HEK293 (cell line): ENCODE data around the gene SH2B3.

Experiments used
- CTCF ChIA-PET: fragments of 350-600 bp; formaldehyde crosslinking; extraction: SDS; loops from one replicate; lab custom pipeline; 2021; ENCODE audit warnings: antibody characterized with exemption; lab: Yijun Ruan, JAX
- POLR2A ChIA-PET: fragments of 300-600 bp; formaldehyde crosslinking; extraction: SDS; loops from one replicate; lab custom pipeline; 2020; ENCODE audit warnings: antibody characterized with exemption, inconsistent platforms; lab: Yijun Ruan, JAX
- H3K27ac ChIP-seq: fragments of 200-500 bp; sonication (Bioruptor generic); 2 replicates; pipeline ENCODE4 v1.5.1; 2014; ENCODE audit warnings: low read depth, low read length, control low read depth, inconsistent platforms; ENCODE audit errors: extremely low read depth
- H3K36me3 ChIP-seq, 2 experiments: fragments of 200-500 bp in 1 of 2; sonication (Bioruptor generic) in 1 of 2; 1 replicate in 1 of 2; 2 replicates in 1 of 2; pipeline ENCODE4 v1.5.1; 2014 to 2017; ENCODE audit warnings: inconsistent platforms in 2 of 2, low read length in 2 of 2; ENCODE audit not compliant: control insufficient read depth in 2 of 2, insufficient read depth in 1 of 2
- H3K4me1 ChIP-seq: fragments of 200-500 bp; sonication (Bioruptor generic); 2 replicates; pipeline ENCODE4 v1.5.1; 2014; ENCODE audit warnings: mild to moderate bottlenecking, low read length, inconsistent platforms; ENCODE audit not compliant: control insufficient read depth, insufficient read depth
- H3K4me3 ChIP-seq: 2 replicates; pipeline ENCODE4 v1.5.1; 2011; ENCODE audit warnings: low read depth, mild to moderate bottlenecking, control low read depth, low read length, moderate library complexity
- H3K9me3 ChIP-seq: fragments of 200-500 bp; sonication (Bioruptor generic); 2 replicates; pipeline ENCODE4 v1.5.1; 2014; ENCODE audit warnings: low read depth, low read length, inconsistent platforms; ENCODE audit not compliant: control insufficient read depth, insufficient read depth
- BCL11A ChIP-seq: fragments of 450-650 bp; formaldehyde crosslinking; IDR thresholded peaks from 2 replicates; pipeline ENCODE4 v1.5.1; 2016; ENCODE audit warnings: low read depth, missing biosample characterization, missing genetic modification characterization
- GLIS2 ChIP-seq: fragments of 450-650 bp; formaldehyde crosslinking; IDR thresholded peaks from 2 replicates; pipeline ENCODE4 v1.5.1; 2016; ENCODE audit warnings: missing biosample characterization, missing genetic modification characterization
- KLF1 ChIP-seq: fragments of 450-650 bp; formaldehyde crosslinking; IDR thresholded peaks from 2 replicates; pipeline ENCODE4 v1.5.1; 2016; ENCODE audit warnings: missing biosample characterization, missing genetic modification characterization
- KLF16 ChIP-seq: fragments of 450-650 bp; formaldehyde crosslinking; IDR thresholded peaks from 2 replicates; pipeline ENCODE4 v1.5.1; 2017; ENCODE audit warnings: missing biosample characterization, missing genetic modification characterization
- KLF9 ChIP-seq: fragments of 450-650 bp; formaldehyde crosslinking; IDR thresholded peaks from 2 replicates; pipeline ENCODE4 v1.5.1; 2016; ENCODE audit warnings: missing biosample characterization, missing genetic modification characterization, low read depth
- MZF1 ChIP-seq: fragments of 450-650 bp; formaldehyde crosslinking; IDR thresholded peaks from 2 replicates; pipeline ENCODE4 v1.5.1; 2017; ENCODE audit warnings: missing biosample characterization, missing genetic modification characterization, borderline replicate concordance
- PRDM2 ChIP-seq: fragments of 450-650 bp; formaldehyde crosslinking; IDR thresholded peaks from 2 replicates; pipeline ENCODE4 v1.5.1; 2016; ENCODE audit warnings: missing biosample characterization, missing genetic modification characterization, borderline replicate concordance
- YY2 ChIP-seq: fragments of 450-650 bp; formaldehyde crosslinking; IDR thresholded peaks from 2 replicates; pipeline ENCODE4 v1.5.1; 2016; ENCODE audit warnings: missing biosample characterization, missing genetic modification characterization
- ZFHX2 ChIP-seq: fragments of 450-650 bp; formaldehyde crosslinking; conservative IDR thresholded peaks from 2 replicates; pipeline ENCODE4 v1.5.1; 2016; ENCODE audit warnings: missing biosample characterization, missing genetic modification characterization
- ZIC2 ChIP-seq: fragments of 450-650 bp; formaldehyde crosslinking; IDR thresholded peaks from 2 replicates; pipeline ENCODE4 v1.5.1; 2016; ENCODE audit warnings: missing biosample characterization, missing genetic modification characterization
- ZNF274 ChIP-seq, 2 experiments: fragments of 200-500 bp in 1 of 2; fragments of 450-650 bp in 1 of 2; sonication (Bioruptor generic) in 1 of 2; formaldehyde crosslinking in 1 of 2; IDR thresholded peaks; 2 replicates each; pipeline versions ENCODE4 v1.5.1 to v1.6.1; 2014 to 2016; ENCODE audit warnings: borderline replicate concordance in 1 of 2, inconsistent platforms in 1 of 2, low read length in 1 of 2, missing biosample characterization in 1 of 2, missing genetic modification characterization in 1 of 2
- ZNF311 ChIP-seq: fragments of 450-650 bp; formaldehyde crosslinking; IDR thresholded peaks from 2 replicates; pipeline ENCODE4 v1.5.1; 2017; ENCODE audit warnings: missing biosample characterization, missing genetic modification characterization, borderline replicate concordance
- ZNF341 ChIP-seq: fragments of 450-650 bp; formaldehyde crosslinking; IDR thresholded peaks from 2 replicates; pipeline ENCODE4; 2016; ENCODE audit warnings: low read depth, missing biosample characterization, missing genetic modification characterization
- ZNF48 ChIP-seq: fragments of 450-650 bp; formaldehyde crosslinking; IDR thresholded peaks from 2 replicates; pipeline ENCODE4 v1.5.1; 2016; ENCODE audit warnings: missing biosample characterization, missing genetic modification characterization
- ZNF610 ChIP-seq: fragments of 450-650 bp; formaldehyde crosslinking; IDR thresholded peaks from 2 replicates; pipeline ENCODE4 v1.5.1; 2016; ENCODE audit warnings: missing biosample characterization, missing genetic modification characterization, borderline replicate concordance
- ZNF791 ChIP-seq: fragments of 450-650 bp; formaldehyde crosslinking; IDR thresholded peaks from 2 replicates; pipeline ENCODE4 v1.5.1; 2016; ENCODE audit warnings: missing biosample characterization, missing genetic modification characterization
- TF ChIP-seq, protein P1 (sequence below): IDR thresholded peaks from 2 replicates; pipeline ENCODE4 v1.6.1; 2011; ENCODE audit warnings: mild to moderate bottlenecking, low read depth, low read length, borderline replicate concordance
- TF ChIP-seq, protein P2 (sequence below): fragments of 450-650 bp; formaldehyde crosslinking; IDR thresholded peaks from 2 replicates; pipeline ENCODE4 v1.5.1; 2017; ENCODE audit warnings: missing biosample characterization, missing genetic modification characterization
- TF ChIP-seq, protein P3 (sequence below): fragments of 450-650 bp; formaldehyde crosslinking; IDR thresholded peaks from 2 replicates; pipeline ENCODE4 v1.5.1; 2016; ENCODE audit warnings: missing biosample characterization, missing genetic modification characterization

The SH2B3 gene

DNA sequence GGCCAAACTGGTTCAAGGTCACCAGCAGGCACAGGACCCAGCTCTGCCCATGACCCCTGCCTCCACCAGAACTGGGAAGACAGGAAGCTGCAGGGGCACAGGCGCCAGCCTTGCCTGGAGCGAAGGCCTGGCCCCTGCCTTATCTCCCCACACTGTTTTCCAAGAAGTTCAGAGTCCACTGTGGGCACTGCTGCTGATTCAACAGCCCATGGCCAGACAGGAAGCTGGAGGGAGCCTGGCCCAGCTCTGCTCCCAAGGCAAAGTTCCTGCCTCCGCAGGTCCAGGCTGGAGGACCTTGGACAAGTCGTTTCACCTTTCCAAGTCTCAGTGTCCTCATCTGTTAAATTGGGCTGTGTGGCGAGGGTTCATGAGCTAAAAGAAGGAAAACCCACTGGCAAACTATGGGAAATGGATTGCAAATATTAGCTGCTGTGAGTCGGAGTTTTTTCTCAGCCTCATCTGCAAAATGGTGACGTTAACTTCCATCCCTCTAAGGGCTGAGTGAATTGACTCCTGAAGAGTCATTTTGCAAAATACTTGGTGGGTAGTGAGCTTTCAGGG is 38.0 kb upstream of the SH2B3 start:
- TF ChIP-seq, protein P1, sequence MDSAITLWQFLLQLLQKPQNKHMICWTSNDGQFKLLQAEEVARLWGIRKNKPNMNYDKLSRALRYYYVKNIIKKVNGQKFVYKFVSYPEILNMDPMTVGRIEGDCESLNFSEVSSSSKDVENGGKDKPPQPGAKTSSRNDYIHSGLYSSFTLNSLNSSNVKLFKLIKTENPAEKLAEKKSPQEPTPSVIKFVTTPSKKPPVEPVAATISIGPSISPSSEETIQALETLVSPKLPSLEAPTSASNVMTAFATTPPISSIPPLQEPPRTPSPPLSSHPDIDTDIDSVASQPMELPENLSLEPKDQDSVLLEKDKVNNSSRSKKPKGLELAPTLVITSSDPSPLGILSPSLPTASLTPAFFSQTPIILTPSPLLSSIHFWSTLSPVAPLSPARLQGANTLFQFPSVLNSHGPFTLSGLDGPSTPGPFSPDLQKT, result no peak
- TF ChIP-seq ZNF791, result no peak
- TF ChIP-seq ZFHX2 (tag by site-specific recombination), result no peak
- TF ChIP-seq ZNF274 (IDR thresholded peaks at IDR 0.05; ENCODE audit: low read length), result no peak
- TF ChIP-seq ZNF274 (tag by site-specific recombination; IDR thresholded peaks at IDR 0.05; ENCODE audit: borderline replicate concordance), result no peak
- 0 out of 2 replicates have a peak, but pooled peaks have one; percentile 16 for TF ChIP-seq ZNF341 (tag by site-specific recombination)
- TF ChIP-seq YY2, result no peak
- TF ChIP-seq BCL11A (tag by site-specific recombination), result no peak
- no peak for TF ChIP-seq ZNF610

DNA sequence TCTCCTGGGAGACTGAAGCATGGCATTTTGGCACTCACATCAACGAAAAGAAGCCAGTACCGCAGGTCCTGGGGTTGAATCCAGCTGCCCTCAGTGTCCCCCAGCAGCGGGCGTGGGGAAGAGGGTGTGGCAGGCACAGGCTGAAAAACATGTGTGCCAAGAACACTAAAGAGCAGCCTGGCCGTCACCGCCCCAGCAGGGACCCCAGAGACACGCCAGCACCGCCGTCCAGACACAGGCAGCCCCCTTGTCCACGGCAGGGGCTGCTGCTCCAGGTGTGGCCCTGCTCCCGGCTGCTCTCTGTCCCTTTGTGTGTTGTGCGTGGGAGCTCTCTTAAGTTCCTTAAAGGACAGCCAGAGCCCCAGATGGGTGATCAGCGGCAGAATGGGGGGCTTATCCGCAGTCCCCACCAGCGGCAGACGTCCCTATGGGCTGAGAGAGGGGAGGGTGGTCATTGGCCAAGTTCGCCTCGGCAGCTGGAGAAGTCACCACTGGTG is 37.4 kb upstream of the SH2B3 start:
- H3K4me1 ChIP-seq, result no peaks in the 10 kb centered on the region; the same call in 1 of the 2 replicates
- ChIA-PET CTCF (interaction anchor here (0.6 to 2.2 kb wide), 3 partner anchors 28 to 535 kb away, joined by 3 to 6 read pairs (median 4); no protein-coding TSS in a partner anchor), POLR2A (interaction anchor here (0.6 to 1.5 kb wide), 2 partner anchors 10 to 28 kb away, joined by 4 to 7 read pairs; no protein-coding TSS in a partner anchor)
- H3K4me3 ChIP-seq, result peak overlapping the region; percentile 69
- peaks cover 0 to 20% of the 10 kb centered on the region in 2 experiments; a peak in 2 of 3 replicates for H3K36me3 ChIP-seq
- H3K27ac ChIP-seq, result no peak overlapping the region; the same call in 1 of the 2 replicates
- H3K9me3 ChIP-seq, result no peaks in the 10 kb centered on the region
- no peak for TF ChIP-seq KLF16 (tag by site-specific recombination)
- no peak for TF ChIP-seq ZNF311 (tag by site-specific recombination)
- TF ChIP-seq PRDM2, result 0 out of 2 replicates have a peak, but pooled peaks have one; percentile 66
- TF ChIP-seq, protein P2, sequence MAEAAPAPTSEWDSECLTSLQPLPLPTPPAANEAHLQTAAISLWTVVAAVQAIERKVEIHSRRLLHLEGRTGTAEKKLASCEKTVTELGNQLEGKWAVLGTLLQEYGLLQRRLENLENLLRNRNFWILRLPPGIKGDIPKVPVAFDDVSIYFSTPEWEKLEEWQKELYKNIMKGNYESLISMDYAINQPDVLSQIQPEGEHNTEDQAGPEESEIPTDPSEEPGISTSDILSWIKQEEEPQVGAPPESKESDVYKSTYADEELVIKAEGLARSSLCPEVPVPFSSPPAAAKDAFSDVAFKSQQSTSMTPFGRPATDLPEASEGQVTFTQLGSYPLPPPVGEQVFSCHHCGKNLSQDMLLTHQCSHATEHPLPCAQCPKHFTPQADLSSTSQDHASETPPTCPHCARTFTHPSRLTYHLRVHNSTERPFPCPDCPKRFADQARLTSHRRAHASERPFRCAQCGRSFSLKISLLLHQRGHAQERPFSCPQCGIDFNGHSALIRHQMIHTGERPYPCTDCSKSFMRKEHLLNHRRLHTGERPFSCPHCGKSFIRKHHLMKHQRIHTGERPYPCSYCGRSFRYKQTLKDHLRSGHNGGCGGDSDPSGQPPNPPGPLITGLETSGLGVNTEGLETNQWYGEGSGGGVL (tag by site-specific recombination), result 0 out of 2 replicates have a peak, but pooled peaks have one; percentile 21
- peak; percentile 53; the same call in 1 of the 2 replicates for TF ChIP-seq KLF9 (tag by site-specific recombination)
- TF ChIP-seq ZNF48 (tag by site-specific recombination), result no peak
- peak; percentile 62 for TF ChIP-seq KLF1 (tag by site-specific recombination)
- TF ChIP-seq ZIC2, result peak; percentile 56
- TF ChIP-seq, protein P3, sequence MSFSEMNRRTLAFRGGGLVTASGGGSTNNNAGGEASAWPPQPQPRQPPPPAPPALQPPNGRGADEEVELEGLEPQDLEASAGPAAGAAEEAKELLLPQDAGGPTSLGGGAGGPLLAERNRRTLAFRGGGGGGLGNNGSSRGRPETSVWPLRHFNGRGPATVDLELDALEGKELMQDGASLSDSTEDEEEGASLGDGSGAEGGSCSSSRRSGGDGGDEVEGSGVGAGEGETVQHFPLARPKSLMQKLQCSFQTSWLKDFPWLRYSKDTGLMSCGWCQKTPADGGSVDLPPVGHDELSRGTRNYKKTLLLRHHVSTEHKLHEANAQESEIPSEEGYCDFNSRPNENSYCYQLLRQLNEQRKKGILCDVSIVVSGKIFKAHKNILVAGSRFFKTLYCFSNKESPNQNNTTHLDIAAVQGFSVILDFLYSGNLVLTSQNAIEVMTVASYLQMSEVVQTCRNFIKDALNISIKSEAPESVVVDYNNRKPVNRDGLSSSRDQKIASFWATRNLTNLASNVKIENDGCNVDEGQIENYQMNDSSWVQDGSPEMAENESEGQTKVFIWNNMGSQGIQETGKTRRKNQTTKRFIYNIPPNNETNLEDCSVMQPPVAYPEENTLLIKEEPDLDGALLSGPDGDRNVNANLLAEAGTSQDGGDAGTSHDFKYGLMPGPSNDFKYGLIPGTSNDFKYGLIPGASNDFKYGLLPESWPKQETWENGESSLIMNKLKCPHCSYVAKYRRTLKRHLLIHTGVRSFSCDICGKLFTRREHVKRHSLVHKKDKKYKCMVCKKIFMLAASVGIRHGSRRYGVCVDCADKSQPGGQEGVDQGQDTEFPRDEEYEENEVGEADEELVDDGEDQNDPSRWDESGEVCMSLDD (tag by site-specific recombination), result peak; percentile 44; the same call in 1 of the 2 replicates
- TF ChIP-seq GLIS2 (tag by site-specific recombination), result peak; percentile 76
- TF ChIP-seq MZF1 (tag by site-specific recombination), result no peak

More for the DNA sequence above, 38.0 kb upstream of the SH2B3 start:
- no peaks in the 10 kb centered on the region for H3K9me3 ChIP-seq
- H3K4me1 ChIP-seq, result no peaks in the 10 kb centered on the region; the same call in 1 of the 2 replicates
- CTCF ChIA-PET, result interaction anchor here (0.6 to 2.2 kb wide), 3 partner anchors 29 to 534 kb away, joined by 3 to 6 read pairs (median 4); no protein-coding TSS in a partner anchor
- H3K36me3 ChIP-seq, result peaks cover 0 to 25% of the 10 kb centered on the region in 2 experiments; a peak in 2 of 3 replicates
- no peak overlapping the region for H3K4me3 ChIP-seq
- POLR2A ChIA-PET, result interaction anchor here (0.6 kb wide), 1 partner anchor 10 kb away, joined by 7 read pairs; no protein-coding TSS in a partner anchor
- no peak overlapping the region for H3K27ac ChIP-seq
